HPDE6-E6E7 (cell line): ENCODE measurements around the gene TEX52.
"Not testable (repeated sequence)": the region's sequence is repeated elsewhere in the genome, so short reads cannot be mapped to it uniquely, and the experiment has no call there.

Experiments
- DNase-seq: peaks from one replicate; pipeline ENCODE4 v3.0.0; 2011; ENCODE audit warnings: missing footprints; ENCODE audit errors: extremely low spot score

The TEX52 gene

DNA sequence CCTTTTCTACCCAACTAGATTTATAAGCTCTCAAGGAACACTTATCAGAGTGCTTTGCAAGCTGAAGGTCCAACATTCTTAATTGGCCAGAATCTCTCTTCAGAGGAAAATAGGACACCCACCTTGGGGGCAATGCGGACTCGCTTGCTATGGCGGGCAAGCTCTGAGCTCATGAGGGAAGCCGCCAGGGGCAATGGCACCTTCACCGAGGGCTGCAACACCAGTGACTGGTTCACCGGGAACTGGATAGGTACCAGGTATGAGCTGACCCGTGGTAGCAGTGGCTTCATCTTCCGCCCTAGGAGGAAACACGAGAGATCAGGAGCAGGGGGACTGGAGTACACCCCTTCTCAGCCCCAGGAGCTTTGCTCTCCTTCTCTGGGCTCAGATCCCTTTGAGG is 7.4 kb upstream of the TEX52 start:
- no peak for DNase-seq

DNA sequence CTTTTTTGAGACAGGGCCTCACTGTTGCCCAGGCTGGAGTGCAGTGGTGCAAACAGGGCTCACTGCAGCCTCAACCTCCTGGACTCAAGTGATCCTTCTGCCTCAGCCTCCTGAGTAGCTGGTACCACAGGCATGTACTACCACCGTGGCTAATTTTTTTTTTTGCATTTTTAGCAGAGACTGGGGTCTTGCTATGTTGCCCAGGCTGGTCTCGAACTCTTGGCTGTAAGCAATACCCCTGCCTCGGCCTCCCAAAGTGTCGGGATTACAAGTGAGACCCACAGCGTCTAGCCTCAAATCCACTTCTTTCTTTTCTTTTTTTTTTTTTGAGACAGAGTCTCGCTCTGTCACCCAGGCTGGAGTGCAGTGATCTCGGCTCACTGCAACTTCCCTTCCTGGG is 6.6 kb upstream of the TEX52 start:
- not testable (repeated sequence) for DNase-seq

GRCh38 chr12:2862876-2863275 is 6.0 kb upstream of the TEX52 start:
- DNase-seq, result no peak

GRCh38 chr12:2860170-2860569 is 3.3 kb upstream of the TEX52 start:
- no peak for DNase-seq

GRCh38 chr12:2858944-2859421 is 2.1 kb upstream of the TEX52 start:
- DNase-seq, result no peak

- no peak for DNase-seq
These were observed 1.5 kb upstream of the TEX52 start for GRCh38 chr12:2858334-2858733.

GRCh38 chr12:2857576-2857975 is 737 bp upstream of the TEX52 start:
- DNase-seq, result no peak

- DNase-seq, result no peak
These were observed 788 bp downstream of the TEX52 start for GRCh38 chr12:2856051-2856450.

GRCh38 chr12:2855546-2855945 is 1.3 kb downstream of the TEX52 start:
- DNase-seq, result no peak

DNA sequence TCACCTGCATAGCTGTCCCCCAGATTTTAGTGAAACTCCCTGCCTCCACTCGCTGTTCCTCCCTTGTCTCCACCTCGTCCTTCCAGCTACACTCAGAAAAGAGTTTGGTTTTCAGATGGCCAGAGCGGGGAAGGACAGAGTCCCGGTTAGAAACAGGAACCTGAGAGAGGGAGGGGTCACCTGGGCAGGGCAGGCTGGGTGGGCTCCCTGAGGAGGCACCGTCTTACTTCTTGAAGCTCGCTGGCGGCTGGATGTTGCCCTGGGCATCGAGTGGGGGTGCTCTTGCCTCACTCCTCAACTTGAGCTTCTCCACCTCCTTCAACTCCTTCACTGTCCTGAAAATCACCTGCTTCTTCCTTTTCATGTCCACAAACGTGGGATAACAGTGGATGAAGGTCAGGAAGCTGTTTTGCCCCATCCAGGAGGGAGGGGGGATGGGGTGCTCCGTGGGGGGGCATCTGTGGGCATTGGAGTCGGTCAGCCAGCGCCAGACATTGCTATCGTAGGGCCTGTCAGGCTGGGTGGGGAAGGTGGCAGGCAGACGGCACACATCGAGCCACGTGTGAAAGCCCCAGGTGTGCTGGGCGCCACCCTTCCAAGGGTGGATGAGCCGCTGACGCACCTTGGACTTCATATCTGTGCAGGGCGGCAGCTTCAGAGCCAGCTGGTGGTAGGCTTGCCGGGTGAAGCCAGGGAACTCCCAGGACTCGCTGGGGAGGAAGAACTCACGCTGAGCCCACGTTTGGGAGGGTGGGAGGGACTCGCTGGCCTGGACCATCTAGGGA is 2.0 kb downstream of the TEX52 start:
- no peak for DNase-seq

DNA sequence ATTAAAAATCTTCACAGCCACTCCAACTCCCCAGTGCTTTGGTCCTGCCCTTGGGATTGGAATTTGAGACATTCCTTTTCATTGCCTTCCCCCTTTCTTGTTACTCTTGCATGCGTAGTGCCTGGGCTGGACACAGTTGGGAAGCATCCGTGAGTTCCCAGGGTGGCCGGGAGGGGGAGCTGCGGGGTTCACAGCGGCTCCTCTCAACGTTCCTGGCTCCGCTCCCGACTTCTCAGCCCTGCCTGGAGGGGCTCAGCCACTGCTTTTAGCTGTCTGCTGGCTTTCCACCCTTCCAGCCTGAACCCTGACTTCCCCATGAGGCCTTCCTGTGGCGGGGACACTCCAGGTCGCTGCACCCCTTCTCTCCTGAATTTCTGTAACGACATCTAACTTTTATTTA is 3.2 kb downstream of the TEX52 start:
- DNase-seq, result peak; percentile 75

DNA sequence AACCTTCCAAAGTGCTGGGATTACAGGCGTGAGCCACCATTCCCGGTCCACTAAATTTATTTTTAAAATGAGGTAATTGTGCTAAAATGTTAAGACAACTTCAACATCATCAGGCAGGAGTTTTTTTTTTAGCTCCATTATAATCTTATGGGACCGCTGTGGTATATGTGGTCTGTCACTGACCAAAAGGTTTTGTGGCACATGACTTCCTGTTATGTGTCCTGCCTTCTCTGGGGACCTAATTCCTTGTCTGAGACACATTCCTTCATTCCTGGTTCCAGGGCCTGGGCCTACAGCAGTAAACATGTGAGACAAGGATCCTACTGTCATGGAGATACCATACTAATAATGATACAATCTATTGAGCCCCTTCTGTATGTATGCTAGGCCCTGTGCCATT is 4.9 kb downstream of the TEX52 start:
- no peak for DNase-seq

DNA sequence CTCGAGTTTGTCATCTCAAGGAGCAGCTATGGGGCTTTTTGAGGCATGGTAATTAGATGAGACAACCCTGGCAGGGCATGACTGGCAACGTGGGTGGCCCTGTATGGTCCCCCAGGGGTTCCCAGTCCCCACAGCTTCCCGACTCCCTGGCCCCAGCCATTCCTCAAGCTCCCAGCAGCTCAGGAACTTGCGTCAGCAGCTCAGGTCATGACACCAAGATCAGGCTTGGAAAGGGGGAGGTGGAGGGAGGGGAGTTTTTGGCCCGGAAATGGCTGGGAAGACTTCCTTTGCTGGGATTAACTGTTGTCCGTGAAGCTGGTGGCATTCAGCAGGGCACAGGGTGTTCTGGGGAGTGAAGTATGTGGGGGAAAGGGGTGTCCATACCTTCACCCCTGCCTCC is 11.6 kb downstream of the TEX52 start:
- no peak for DNase-seq

GRCh38 chr12:2844786-2845185 is 12.1 kb downstream of the TEX52 start:
- DNase-seq, result no peak

GRCh38 chr12:2842948-2843347 is 13.9 kb downstream of the TEX52 start:
- DNase-seq, result no peak

GRCh38 chr12:2841056-2841650 is 15.7 kb downstream of the TEX52 start:
- no peak for DNase-seq

DNA sequence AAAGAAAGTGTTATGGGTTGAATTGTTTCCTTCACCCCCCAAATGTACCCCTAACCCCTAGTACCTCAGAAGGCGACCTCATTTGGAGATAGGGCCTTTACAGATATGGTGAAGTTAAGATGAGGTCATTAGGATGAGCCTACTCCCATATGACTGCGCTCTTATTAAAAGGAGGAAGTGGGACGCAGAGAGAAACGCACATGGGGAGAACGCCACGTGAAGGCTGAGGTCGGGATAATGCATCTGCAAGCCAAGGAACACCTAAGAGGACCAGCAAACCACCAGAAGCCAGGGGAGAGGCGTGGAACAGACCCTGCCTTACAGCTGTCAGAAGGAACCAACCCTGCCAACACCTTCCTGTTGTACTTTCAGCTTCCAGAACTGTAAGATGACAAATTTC is 20.3 kb downstream of the TEX52 start:
- no peak for DNase-seq

GRCh38 chr12:2835691-2836403 is 21.0 kb downstream of the TEX52 start:
- DNase-seq, result no peak

- no peak for DNase-seq
These were observed 22.0 kb downstream of the TEX52 start, which contains the start of gene NRIP2 for GRCh38 chr12:2834581-2835491. NRIP2 (minus strand) TSS chr12:2835035; CDS start chr12:2834983, 52 bp downstream.

- no peak for DNase-seq
These were observed 23.0 kb downstream of the TEX52 start for GRCh38 chr12:2833810-2834209.

- DNase-seq, result no peak
These were observed 23.5 kb downstream of the TEX52 start for GRCh38 chr12:2833327-2833726.
